Measurements from ENCODE around the gene HPCA. TPM values are rescaled to one million over a fixed set of nuclear protein-coding genes. Genes with fewer than 3 reads are reported as not detected.

The HPCA gene
- total RNA-seq, 6 experiments from 2014 or later, result not detected

DNA sequence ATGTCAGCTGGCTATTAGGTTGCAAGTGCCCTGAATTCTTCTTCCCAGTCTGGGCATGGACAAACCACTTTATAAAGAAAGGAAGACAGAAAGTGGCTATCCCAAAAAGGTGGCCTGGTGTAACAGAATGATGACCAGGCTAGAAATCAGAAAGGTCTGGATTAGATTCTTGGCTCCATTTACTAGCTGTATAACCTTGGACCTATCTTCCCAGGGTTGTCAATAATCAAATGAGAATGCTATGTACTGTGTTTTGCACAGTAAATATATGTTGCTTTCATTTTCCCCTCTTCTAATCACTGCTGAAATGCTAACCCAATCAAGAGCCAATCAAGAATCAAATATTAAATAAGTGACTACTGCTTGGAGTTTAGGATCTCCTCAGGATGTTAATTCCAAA lies 57.9 kb downstream of the HPCA start:
- peak; percentile 60 to 78 (median 64) for ATAC-seq
- Histone ChIP-seq H3K4me3 (no peak overlapping the region), H3K27me3 (no peaks in the 10 kb centered on the region), H3K9me3 (no peaks in the 10 kb centered on the region), H3K36me3 (peaks cover 0 to 45% (median 8%) of the 10 kb centered on the region in 4 donors), H3K27ac (no peak overlapping the region), H3K4me1 (peaks cover 0 to 32% (median 3%) of the 10 kb centered on the region in 4 donors)
- intact Hi-C loops (cut with DNase I), result loop anchor here in 1 of 2 donors (10.0 kb wide), 1 partner anchor 111 kb away; no protein-coding TSS in a partner anchor
- DNase-seq, result no peak
- TF ChIP-seq, protein P1, sequence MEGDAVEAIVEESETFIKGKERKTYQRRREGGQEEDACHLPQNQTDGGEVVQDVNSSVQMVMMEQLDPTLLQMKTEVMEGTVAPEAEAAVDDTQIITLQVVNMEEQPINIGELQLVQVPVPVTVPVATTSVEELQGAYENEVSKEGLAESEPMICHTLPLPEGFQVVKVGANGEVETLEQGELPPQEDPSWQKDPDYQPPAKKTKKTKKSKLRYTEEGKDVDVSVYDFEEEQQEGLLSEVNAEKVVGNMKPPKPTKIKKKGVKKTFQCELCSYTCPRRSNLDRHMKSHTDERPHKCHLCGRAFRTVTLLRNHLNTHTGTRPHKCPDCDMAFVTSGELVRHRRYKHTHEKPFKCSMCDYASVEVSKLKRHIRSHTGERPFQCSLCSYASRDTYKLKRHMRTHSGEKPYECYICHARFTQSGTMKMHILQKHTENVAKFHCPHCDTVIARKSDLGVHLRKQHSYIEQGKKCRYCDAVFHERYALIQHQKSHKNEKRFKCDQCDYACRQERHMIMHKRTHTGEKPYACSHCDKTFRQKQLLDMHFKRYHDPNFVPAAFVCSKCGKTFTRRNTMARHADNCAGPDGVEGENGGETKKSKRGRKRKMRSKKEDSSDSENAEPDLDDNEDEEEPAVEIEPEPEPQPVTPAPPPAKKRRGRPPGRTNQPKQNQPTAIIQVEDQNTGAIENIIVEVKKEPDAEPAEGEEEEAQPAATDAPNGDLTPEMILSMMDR (IDR thresholded peaks at IDR 0.05), result no peak
- TF ChIP-seq POLR2A (IDR thresholded peaks at IDR 0.05), result no peak

Other genes starting within 250 kb of the HPCA start
- gene ZBTB8OS, start 235.9 kb upstream of the HPCA start, total RNA-seq, result 10 to 100 TPM; 14.1 to 27.6 (median 19.6) TPM
- gene RBBP4, start 235.3 kb upstream of the HPCA start, total RNA-seq, result 10 to 100 TPM; 50.1 to 66.1 (median 58.8) TPM
- gene SYNC, start 183.7 kb upstream of the HPCA start, total RNA-seq, result 1 to 10 TPM in 1 of 6 experiments, under 1 TPM in 5; 0.29 to 2.1 (median 0.44) TPM
- 10 to 100 TPM; 37.4 to 84.3 (median 53.5) TPM for gene YARS1, start 69.1 kb upstream of the HPCA start, total RNA-seq
- gene S100PBP, start 68.8 kb upstream of the HPCA start, total RNA-seq, result 10 to 100 TPM in 4 of 6 experiments, 1 to 10 TPM in 2; 7.6 to 14.6 (median 10.5) TPM
- 1 to 10 TPM; 1.0 to 8.3 (median 2.4) TPM for gene FNDC5, start 15.6 kb upstream of the HPCA start, total RNA-seq
- 10 to 100 TPM in 3 of 6 experiments, 1 to 10 TPM in 3; 3.9 to 14.4 (median 9.0) TPM for gene TMEM54, start 14.9 kb downstream of the HPCA start, total RNA-seq
- 10 to 100 TPM in 3 of 6 experiments, 1 to 10 TPM in 3; 4.6 to 12.1 (median 8.3) TPM for gene RNF19B, start 78.3 kb downstream of the HPCA start, total RNA-seq
- gene AK2, start 150.4 kb downstream of the HPCA start, total RNA-seq, result 100 to 1,000 TPM; 119 to 301 (median 130) TPM
- 1 to 10 TPM in 2 of 6 experiments, under 1 TPM in 4; 0.62 to 1.2 (median 0.85) TPM for gene AZIN2, start 194.7 kb downstream of the HPCA start, total RNA-seq